BE2C (cell line): ENCODE data around the gene FGD4.

ENCODE experiments used
- DNase-seq: peaks from one replicate; pipeline ENCODE4 v3.0.0-alpha.2; 2020
- H3K27me3 ChIP-seq: fragments of 250-450 bp; sonication (Bioruptor Pico); 2 replicates; pipeline ENCODE4 v1.5.1; 2020; ENCODE audit warnings: mild to moderate bottlenecking
- H3K36me3 ChIP-seq: fragments of 250-450 bp; sonication (Bioruptor Pico); 2 replicates; pipeline ENCODE4 v1.5.1; 2020; ENCODE audit warnings: mild to moderate bottlenecking
- H3K4me1 ChIP-seq: fragments of 250-450 bp; sonication (Bioruptor Pico); 2 replicates; pipeline ENCODE4 v1.5.1; 2020
- H3K4me3 ChIP-seq: 2 replicates; pipeline ENCODE4 v1.5.1; 2011; ENCODE audit warnings: low read depth, low read length
- H3K9me3 ChIP-seq: fragments of 250-450 bp; sonication (Bioruptor Pico); 2 replicates; pipeline ENCODE4 v1.5.1; 2020
- CTCF ChIP-seq: IDR thresholded peaks from 2 replicates; pipeline ENCODE4 v1.5.1; 2012; ENCODE audit warnings: mild to moderate bottlenecking, low read depth, low read length

FGD4 gene

GRCh38 chr12:32541754-32542374, 142.5 kb downstream of the FGD4 start:
- Histone ChIP-seq H3K27me3 (no peaks in the 10 kb centered on the region), H3K9me3 (no peaks in the 10 kb centered on the region), H3K36me3 (no peaks in the 10 kb centered on the region), H3K4me3 (no peak overlapping the region), H3K4me1 (no peaks in the 10 kb centered on the region)
- no peak for DNase-seq
- TF ChIP-seq CTCF: no peak

- TF ChIP-seq CTCF: no peak
- H3K4me3 ChIP-seq: no peak overlapping the region
- H3K4me1 ChIP-seq: no peaks in the 10 kb centered on the region
- no peak for DNase-seq
- H3K27me3 ChIP-seq: no peaks in the 10 kb centered on the region
- no peaks in the 10 kb centered on the region for H3K36me3 ChIP-seq
- no peaks in the 10 kb centered on the region for H3K9me3 ChIP-seq
These were observed 143.3 kb downstream of the FGD4 start for GRCh38 chr12:32542428-32543229.

- no peak for TF ChIP-seq CTCF
- Histone ChIP-seq H3K4me1 (no peaks in the 10 kb centered on the region), H3K9me3 (no peaks in the 10 kb centered on the region), H3K27me3 (no peaks in the 10 kb centered on the region), H3K36me3 (no peaks in the 10 kb centered on the region), H3K4me3 (no peak overlapping the region)
- no peak for DNase-seq
These were observed 145.5 kb downstream of the FGD4 start for GRCh38 chr12:32544893-32545292.

- Histone ChIP-seq H3K4me1 (no peaks in the 10 kb centered on the region), H3K9me3 (no peaks in the 10 kb centered on the region), H3K4me3 (no peak overlapping the region), H3K27me3 (no peaks in the 10 kb centered on the region), H3K36me3 (no peaks in the 10 kb centered on the region)
- no peak for TF ChIP-seq CTCF
- DNase-seq: no peak
These were observed 146.1 kb downstream of the FGD4 start for GRCh38 chr12:32545413-32545980.

- no peaks in the 10 kb centered on the region for H3K9me3 ChIP-seq
- H3K4me1 ChIP-seq: no peaks in the 10 kb centered on the region
- no peaks in the 10 kb centered on the region for H3K27me3 ChIP-seq
- DNase-seq: no peak
- no peak for TF ChIP-seq CTCF
- no peaks in the 10 kb centered on the region for H3K36me3 ChIP-seq
- no peak overlapping the region for H3K4me3 ChIP-seq
These were observed 146.9 kb downstream of the FGD4 start for GRCh38 chr12:32546272-32546671.
